GM19324 (cell line): ENCODE measurements around the gene DNAJC30.
"Not testable (repeated sequence)": the region's sequence is repeated elsewhere in the genome, so short reads cannot be mapped to it uniquely, and the experiment has no call there.

Experiments
- ATAC-seq: cut with Tn5 transposase; IDR thresholded peaks from one replicate; pipeline ENCODE4 v1.9.1; 2021; ENCODE audit warnings: mild to moderate bottlenecking, moderate library complexity; ENCODE audit not compliant: unreplicated experiment, low FRiP score

Gene DNAJC30

DNA sequence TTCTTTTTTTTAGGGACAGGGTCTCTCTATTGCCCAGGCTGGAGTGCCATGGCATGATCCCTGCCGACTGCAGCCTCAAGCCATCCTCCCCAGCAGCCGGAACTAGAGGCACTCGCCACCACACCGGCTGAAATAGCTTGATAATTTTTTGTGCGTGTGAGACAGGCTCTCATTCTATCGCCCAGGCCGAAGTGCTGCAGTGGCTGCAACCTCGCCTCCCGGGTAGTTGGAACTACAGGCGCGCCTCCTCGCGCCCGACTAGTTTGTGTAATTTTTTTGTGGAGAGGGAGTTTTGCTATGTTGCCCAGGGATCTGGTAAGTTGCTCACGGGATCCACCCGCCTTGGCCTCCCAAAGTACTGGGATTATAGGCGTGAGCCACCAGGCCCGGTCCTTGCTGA is 2.1 kb upstream of the DNAJC30 start:
- no peak for ATAC-seq

DNA sequence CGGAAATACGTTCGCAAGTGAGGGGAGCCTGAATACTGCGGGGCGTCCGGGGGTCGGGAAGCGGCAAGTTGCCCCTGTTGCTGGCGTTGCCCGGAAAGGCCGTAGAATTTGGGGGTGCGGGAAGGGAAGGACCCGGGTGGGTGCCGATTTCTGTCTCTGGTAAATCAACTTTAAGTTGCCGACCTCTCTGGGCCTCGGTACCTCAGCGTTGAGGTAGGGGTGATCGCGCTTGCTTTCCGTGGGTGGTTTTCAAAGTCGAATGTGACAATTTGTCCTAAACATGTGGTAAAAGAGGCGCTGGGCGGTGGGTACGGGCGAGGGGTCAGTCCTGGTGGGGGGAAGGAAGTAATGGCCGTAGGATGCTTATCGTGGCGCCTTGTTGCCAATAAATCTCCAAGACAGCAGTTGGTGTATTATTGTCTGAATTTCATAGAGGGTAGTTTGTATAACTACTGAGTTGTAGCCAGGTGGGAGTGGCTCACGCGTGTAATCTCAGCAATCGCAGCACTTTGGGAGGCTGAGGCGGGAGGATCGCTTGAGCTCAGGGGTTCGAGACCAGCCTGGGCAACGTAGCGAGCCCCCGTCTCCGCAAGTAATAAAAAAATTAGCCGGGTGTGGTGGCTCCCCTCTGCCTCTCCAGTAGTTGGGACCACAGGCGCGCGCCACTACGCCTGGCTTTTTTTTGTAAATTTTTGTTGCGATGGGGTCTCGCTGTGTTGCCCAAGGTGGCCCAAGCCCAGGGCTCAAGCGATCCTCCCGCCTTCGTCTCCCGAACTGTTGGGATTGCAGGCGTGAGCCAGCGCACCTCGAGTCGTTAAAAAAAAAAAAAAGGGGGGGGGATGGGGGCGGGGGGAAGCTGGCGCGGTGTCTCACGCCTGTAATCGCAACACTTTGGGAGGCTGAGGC is 788 bp upstream of the DNAJC30 start:
- ATAC-seq = peak; percentile 18

DNA sequence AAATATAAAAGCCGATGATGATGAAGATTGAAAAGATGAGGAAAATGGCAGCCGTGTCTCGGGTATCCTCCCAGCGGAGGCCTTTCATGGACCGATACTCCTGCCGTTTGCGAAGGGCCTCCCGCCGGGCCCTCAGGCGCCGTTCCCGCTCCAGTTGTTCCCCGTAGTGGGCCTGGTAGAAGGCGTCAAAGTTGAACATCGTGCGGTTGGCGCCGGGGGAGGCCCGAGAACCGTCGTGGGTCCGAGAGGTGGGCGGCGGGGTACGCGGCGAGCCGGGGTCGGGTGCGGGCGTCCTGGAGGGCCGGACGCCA is 553 bp downstream of the DNAJC30 start:
- ATAC-seq = peak; percentile 6

DNA sequence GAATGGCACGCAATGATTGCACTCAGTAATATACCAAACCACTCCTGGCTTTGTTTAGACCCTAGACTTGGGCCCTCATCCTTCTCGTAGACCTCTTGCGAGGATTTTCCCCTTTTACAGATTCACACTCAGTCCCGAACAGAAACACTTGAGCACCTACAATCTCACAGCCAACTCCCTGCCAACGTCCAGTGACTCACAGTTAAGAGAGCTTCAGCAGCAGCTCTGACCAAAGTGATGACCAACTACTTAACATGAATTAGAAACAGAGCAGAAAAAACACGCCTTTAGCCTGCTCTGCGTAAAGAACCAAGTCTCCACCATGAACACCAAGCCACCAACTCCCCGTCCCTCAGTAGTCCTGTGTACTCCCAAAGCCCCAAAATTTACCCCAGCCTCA is 2.2 kb downstream of the DNAJC30 start:
- no peak for ATAC-seq

DNA sequence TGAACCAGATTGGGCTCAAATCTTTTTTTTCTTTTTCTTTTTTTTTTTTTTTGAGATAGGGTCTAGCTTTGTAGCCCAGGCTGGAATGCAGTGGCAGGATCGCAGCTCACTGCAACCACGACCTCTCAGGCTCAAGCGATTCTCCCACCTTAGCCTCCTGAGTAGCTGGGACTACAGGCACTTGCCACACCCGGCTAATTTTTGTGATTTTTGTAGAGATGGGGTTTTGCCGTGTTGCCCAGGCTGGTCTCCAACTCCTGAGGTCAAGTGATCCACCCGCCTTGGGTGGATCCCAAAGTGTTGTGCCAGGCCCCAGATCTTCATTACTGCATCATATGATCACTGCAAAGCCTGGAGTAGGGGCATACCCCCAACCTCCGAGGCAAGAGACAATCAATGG is 2.8 kb downstream of the DNAJC30 start:
- no peak for ATAC-seq

DNA sequence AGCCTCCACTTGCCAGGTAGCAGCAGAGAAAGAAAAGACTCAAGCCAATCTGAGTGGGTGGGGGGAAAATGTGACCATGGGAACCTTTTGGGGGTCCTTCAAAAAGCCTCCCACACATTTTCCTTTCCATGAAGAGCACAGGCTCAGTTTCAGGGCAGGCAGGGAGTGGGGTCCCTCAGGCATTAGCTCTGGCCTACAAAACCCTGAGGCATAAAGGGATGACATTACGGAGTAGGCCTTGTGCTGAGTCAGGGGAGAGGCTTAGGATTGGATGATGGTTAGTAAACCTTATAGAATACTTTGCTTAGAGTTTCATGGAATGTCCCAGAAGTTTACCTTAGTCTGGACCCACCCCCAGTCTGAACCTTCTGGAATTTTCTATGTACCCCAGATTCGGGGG is 3.5 kb downstream of the DNAJC30 start:
- ATAC-seq = no peak

DNA sequence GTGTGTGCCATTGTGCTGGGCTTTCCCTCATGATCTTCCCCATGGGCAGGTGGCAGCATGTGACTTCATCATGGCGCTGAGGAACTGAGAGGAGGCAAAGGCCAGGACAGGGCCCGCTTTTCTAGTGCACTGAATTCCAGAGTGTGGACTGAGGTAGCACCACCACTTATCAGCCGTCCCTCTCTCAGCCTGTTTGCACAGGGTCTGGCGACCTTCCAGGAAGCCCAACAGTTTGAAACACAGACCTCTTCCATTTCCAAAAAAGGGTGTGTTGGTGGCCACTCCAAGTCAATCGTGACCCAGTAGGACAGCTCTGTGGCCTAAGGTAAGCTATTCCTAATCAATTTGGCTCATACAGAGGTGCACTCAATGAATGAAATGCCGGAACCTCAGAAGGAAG is 4.4 kb downstream of the DNAJC30 start:
- ATAC-seq = no peak

GRCh38 chr7:73676062-73676461 is 7.2 kb downstream of the DNAJC30 start:
- not testable (repeated sequence) for ATAC-seq

DNA sequence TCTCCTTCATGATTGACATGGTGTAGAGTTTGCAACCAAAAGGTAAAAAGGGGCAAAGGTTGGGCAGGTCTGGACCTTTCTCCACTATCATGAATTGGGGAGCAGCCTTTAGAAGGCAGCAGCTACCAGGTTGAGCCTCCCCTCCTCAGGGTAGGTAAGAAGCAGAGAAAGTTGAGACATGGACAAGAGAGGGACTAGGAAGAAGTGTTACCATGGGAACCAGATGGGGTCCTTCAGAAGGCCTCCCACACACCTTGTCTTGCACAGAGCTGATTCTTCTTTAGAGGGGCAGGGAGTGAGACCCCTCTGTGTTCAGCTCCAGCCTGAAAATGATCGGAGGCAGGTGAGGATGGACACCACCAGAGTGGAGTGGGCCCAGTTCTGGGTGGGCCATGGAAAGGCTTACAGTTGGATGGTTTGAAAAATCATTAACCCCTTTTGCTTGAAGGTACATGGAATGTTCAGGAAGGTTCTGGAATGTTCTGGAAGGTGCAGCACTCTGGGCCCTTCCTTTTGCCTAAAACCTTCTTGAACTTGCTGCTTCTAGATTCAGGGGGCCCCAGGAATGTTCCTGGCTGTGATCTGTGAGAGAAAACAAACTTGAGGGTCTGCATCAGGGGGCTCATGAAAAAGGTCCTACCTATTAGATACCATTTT is 8.7 kb downstream of the DNAJC30 start:
- no peak for ATAC-seq

DNA sequence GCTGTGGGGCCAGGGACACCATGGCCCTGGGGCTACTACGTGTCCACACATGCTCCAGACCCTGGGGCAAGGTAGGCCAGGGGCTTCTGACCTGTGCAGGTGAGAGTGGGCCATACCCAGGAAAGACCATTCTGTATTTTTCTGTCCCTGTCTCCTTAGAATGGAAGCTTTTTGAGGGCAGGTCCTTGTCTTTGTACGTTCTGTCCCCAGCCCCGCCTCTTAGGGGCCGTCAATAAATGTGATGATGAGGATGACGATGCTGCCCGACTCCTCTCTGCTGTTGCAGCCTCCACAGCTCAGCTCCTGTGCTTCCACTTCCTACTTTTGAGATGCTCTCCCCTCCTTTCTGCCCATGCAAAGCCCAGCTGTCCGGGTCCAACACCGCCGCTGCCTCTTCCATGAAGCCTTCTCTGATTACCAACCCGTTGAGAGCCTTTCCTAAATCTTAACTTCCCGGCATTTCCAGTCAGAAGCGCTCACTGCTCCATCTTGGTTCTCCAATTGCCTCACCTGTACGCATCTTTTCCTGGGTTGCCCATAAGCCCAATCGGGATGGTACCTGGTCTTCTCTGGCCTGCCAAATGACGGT is 11.3 kb downstream of the DNAJC30 start:
- ATAC-seq = no peak

DNA sequence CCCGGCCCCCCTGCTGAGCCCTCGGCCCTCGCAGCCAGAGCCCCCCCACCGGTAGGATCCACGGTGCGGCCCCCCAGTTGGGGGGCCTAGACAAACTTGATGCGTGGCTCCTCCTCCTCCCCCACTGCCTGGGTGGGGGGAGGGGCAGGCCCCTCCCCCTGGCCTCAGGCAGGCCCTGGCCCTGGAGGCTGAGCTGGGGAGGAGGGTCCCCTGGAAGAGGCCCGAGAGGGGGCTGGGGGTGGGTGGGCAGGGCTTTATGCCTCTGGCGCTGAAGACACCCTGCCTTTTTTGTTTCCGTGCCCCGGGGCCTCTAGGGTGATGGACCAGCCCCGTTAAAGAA is 12.0 kb downstream of the DNAJC30 start:
- no peak for ATAC-seq

DNA sequence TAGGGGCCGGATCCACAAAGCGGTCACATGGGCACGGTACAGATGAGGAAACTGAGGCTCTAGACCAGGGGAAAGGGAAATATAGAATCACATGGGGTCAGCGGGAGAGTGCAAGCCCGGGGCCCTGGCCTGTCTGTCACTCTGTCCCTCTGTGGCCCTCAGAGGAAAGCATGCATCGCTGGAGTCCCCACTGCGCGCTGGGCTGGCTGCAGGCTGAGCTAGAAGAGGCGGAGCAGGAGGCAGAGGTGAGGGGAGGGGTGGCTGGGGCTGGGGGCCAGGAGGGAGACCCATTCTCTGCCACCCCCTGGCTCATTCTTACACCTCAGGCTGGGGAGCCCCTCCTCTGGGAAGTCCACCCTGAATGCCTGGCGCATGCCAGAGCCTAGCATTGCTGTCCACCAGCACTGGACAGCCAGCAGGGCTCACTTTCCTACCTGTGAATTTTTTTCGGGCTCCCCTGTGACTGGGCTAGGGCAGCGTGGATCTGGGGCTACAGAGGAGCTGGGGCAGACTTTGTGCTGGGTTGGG is 13.3 kb downstream of the DNAJC30 start:
- no peak for ATAC-seq

DNA sequence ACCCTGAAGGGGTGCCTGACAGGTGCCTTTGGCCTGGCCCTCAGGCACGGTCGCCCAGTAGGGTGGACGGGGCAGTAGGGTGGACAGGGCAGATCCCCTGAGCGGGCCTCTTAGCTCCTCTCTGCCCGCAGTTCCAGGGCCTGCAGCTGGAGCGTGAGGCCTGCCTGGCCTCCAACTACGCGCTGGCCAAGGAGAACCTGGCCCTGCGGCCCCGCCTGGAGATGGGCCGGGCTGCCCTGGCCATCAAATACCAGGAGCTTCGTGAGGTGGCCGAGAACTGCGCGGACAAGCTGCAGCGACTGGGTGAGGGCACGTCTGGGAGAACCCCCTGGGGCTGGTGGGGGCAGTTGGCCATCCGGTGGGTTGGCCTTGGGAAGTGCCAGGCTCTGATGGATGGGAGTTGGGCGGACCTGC is 14.0 kb downstream of the DNAJC30 start:
- no peak for ATAC-seq

DNA sequence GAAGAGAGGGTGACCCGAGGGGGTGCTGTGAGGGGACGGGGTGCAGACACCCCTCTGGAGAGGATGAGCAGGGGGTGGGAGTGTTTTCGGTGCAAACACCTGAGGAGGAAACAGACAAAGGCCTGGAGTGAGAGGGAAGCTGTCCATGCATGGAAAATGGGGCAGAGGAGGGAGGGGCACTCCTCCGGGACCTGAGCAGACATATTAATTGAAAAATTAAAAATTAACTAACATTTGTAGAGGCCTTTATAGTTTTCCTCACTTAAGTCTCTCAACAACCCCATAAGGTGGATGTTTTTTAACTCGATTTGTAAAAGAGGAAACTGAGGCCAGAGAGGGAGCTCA is 14.4 kb downstream of the DNAJC30 start:
- ATAC-seq = no peak

GRCh38 chr7:73668103-73668885 is 15.0 kb downstream of the DNAJC30 start:
- ATAC-seq = peak; percentile 15

- peak; percentile 96 for ATAC-seq
These were observed 15.7 kb downstream of the DNAJC30 start, which contains the start of gene VPS37D for GRCh38 chr7:73667344-73668102. Gene VPS37D (plus strand): TSS chr7:73667831. CDS start chr7:73667959, 128 bp downstream.

DNA sequence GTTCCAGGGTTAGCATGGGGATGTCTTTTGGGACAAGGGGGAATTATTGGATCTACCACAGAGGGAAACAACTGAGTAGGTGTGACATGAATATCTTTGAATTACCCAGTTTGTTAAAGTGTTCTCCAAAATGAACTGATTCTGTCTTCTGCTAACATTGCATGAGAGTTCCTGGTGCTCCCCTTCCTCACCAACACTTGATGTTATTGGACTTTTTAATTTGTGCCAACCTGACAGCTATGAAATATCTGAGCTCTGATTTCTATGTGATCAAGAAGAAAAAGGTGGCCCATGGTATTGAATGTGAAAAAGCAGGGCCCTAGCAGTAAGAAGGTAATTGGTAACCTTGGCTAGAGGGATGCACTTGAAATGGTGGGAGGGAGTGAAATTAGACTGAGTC is 20.2 kb downstream of the DNAJC30 start:
- ATAC-seq = no peak

DNA sequence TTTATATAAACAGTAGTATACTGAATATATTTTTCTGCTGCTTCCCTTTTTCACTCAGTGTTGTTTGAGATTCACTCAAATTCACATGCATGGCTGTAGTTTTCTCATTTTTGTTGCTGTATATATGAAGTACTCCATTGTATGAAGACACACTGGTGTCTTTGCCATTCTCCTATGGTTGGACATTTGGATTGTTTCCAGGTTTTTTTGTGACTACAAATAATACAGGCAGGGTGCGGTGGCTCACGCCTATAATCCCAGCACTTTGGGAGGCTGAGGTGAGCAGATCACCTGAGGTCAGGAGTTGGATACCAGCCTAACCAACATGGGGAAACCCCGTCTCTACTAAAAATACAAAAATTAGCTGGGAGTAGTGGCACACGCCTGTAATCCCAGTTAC is 22.7 kb downstream of the DNAJC30 start:
- not testable (repeated sequence) for ATAC-seq

GRCh38 chr7:73659983-73660382 is 23.3 kb downstream of the DNAJC30 start:
- no peak for ATAC-seq

DNA sequence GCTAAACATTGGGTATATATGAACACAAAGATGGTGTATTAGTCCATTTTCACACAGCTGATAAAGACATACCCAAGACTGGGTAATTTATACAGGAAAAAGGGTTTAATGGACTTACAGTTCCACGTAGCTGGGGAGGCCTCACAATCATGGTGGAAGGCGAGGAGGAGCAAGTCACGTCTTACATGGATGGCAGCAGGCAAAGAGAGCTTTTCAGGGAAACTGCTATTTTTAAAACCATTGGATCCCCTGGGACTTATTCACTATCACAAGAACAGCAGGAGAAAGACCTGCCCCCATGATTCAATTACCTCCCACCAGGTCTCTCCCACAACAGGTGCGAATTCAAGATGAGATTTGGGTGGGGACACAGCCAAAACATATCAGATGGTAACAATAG is 27.9 kb downstream of the DNAJC30 start:
- not testable (repeated sequence) for ATAC-seq
